Measurements from ENCODE around the gene GET4.

Gene GET4

DNA sequence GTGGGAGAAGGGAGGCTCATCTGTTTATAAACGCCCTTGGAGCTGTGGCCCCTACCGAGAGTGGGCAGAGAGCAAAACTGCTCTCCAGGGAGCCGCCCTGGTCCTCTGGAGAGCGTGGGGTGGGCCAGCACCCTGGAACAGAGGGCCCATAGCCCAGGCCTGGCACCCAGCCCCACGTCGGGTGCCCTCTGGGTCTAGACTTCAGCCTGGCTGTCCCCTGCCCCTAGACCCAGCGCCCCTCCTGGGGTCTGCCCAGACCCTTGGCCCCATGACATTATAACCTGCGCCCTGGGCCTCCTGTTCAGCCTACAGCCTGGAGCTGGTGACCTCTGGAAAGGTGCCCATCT lies 24.7 kb downstream of the GET4 start:
- in situ Hi-C loops (cut with HindIII; ENCODE audit: low sequenced_read_pairs) = no loop called here
- no peak overlapping the region for H3K4me3 ChIP-seq (ENCODE audit: low read depth, low read length)
- TF ChIP-seq, protein P1, sequence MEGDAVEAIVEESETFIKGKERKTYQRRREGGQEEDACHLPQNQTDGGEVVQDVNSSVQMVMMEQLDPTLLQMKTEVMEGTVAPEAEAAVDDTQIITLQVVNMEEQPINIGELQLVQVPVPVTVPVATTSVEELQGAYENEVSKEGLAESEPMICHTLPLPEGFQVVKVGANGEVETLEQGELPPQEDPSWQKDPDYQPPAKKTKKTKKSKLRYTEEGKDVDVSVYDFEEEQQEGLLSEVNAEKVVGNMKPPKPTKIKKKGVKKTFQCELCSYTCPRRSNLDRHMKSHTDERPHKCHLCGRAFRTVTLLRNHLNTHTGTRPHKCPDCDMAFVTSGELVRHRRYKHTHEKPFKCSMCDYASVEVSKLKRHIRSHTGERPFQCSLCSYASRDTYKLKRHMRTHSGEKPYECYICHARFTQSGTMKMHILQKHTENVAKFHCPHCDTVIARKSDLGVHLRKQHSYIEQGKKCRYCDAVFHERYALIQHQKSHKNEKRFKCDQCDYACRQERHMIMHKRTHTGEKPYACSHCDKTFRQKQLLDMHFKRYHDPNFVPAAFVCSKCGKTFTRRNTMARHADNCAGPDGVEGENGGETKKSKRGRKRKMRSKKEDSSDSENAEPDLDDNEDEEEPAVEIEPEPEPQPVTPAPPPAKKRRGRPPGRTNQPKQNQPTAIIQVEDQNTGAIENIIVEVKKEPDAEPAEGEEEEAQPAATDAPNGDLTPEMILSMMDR (IDR thresholded peaks at IDR 0.05; ENCODE audit: low read depth, low read length) = no peak
- DNase-seq (ENCODE audit: low read depth, low spot score) = no peak

DNA sequence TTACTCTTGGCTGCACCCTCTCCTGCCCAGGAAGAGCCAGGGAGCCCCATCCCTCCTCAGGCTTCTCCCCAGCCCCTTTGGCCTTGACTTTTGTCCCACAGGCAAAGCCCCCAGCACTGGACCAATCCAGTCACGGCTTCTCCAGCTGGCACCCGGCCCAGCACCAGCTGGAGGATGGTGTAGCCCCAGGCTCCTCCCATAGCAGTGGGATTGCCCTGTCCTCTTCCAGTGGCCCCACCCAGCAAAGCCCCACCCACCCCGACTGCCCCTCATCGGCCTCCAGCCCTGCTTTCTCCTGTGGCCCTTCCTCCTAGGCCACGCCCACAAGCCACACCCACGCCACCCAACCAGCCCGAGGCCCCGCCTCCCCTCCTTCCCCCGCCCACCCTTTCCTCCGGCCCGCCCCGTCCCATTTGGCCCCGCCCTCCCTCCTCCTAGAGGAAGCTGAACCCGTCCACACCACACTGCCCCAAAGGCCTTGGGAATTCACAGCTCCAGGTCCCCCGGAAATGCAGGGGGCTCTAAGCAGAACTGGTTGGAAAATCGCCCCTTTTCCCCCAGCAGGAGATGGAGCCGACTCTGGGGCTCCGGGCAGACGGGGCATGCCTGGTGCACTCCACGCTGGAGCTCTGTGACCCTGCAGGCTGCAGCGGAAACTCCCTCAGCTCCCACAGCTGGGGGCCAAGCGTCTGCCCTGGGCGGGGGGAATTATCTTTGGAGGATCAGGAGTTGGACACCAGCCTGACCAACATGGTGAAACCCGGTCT lies 25.2 kb downstream of the GET4 start:
- TF ChIP-seq, protein P1 (IDR thresholded peaks at IDR 0.05; ENCODE audit: low read depth, low read length) = no peak
- no peak overlapping the region for H3K4me3 ChIP-seq (ENCODE audit: low read depth, low read length)
- peak; percentile 78 for DNase-seq (ENCODE audit: low read depth, low spot score)
- in situ Hi-C loops (cut with HindIII; ENCODE audit: low sequenced_read_pairs) = no loop called here

DNA sequence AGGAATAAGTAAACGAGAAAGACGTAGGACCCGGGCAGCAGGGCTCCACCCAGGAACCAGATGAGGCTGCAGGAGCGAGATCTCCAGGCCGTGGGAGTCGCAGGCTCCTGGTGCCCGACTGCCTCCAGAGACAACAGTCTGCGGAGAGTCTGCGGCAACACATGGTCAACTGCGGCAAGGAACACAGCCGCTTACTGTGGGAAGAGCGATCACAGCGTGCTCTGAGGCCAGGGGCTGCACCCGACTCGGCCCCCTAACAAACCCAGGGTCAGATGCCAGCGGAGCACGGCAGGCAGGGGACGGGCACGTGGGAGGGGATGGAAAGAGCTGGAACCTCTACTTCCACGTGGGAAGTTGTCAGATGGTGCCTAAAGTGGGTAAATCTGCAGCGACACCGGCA lies 26.6 kb downstream of the GET4 start:
- in situ Hi-C loops (cut with HindIII; ENCODE audit: low sequenced_read_pairs) = no loop called here
- no peak for DNase-seq (ENCODE audit: low read depth, low spot score)
- TF ChIP-seq, protein P1 (IDR thresholded peaks at IDR 0.05; ENCODE audit: low read depth, low read length) = no peak

GRCh38 chr7:903921-904755 lies 27.8 kb downstream of the GET4 start:
- TF ChIP-seq, protein P1 (IDR thresholded peaks at IDR 0.05; ENCODE audit: low read depth, low read length) = no peak
- no peak for DNase-seq (ENCODE audit: low read depth, low spot score)
- no peak overlapping the region for H3K4me3 ChIP-seq (ENCODE audit: low read depth, low read length)
- in situ Hi-C loops (cut with HindIII; ENCODE audit: low sequenced_read_pairs) = no loop called here

More for the DNA sequence above, 26.6 kb downstream of the GET4 start:
- H3K4me3 ChIP-seq (ENCODE audit: low read depth, low read length) = no peak overlapping the region

DNA sequence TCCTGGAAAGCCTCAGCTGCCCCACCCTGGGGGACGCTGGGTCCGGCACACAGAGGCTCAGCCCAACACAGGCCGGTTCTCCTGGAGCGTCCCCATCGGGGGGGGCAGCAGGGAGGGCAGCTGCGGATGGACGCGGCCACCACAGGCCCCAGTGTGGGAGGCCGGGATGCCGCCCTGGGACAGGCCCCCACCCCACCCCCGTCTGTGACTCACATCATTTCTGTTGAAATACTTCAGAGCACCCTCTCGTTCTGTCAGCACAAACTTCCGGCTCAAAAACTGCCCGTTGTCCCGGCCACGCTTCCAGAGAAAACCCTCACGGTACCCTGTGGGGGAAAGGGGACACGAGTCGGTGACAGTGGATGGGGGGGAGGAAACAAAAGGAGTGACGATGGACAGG lies 28.5 kb downstream of the GET4 start:
- in situ Hi-C loops (cut with HindIII; ENCODE audit: low sequenced_read_pairs) = no loop called here
- TF ChIP-seq, protein P1 (IDR thresholded peaks at IDR 0.05; ENCODE audit: low read depth, low read length) = no peak
- H3K4me3 ChIP-seq (ENCODE audit: low read depth, low read length) = no peak overlapping the region
- DNase-seq (ENCODE audit: low read depth, low spot score) = no peak

GRCh38 chr7:906776-907157 lies 30.4 kb downstream of the GET4 start:
- in situ Hi-C loops (cut with HindIII; ENCODE audit: low sequenced_read_pairs) = no loop called here
- no peak overlapping the region for H3K4me3 ChIP-seq (ENCODE audit: low read depth, low read length)
- TF ChIP-seq, protein P1 (IDR thresholded peaks at IDR 0.05; ENCODE audit: low read depth, low read length) = no peak
- DNase-seq (ENCODE audit: low read depth, low spot score) = no peak
